Measurements from ENCODE around the gene GHRH. TPM values are rescaled to one million over a fixed set of nuclear protein-coding genes. Genes with fewer than 3 reads are reported as not detected.

GHRH gene
- total RNA-seq, 1 experiment from 2014 or later: not detected

DNA sequence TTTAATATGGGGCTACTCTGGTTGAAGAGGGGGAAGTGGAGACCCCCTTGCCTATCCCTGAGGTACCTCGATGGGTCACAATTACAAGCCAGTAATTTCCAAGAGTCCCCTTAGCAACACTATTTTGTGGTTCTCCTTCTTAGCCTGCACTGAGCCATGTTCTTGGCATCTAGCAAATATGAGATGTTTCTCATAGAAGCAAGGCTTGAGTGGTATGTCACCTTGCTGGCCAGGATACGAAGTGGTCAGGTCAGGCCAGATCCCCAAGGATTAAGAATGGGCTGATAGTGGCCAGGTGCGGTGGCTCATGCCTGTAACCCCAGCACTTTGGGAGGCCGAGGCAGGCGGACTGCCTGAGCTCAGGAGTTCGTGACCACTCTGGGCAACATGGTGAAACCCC, 2.1 kb upstream of the GHRH start:
- DNase-seq (ENCODE audit: low read depth): no peak

DNA sequence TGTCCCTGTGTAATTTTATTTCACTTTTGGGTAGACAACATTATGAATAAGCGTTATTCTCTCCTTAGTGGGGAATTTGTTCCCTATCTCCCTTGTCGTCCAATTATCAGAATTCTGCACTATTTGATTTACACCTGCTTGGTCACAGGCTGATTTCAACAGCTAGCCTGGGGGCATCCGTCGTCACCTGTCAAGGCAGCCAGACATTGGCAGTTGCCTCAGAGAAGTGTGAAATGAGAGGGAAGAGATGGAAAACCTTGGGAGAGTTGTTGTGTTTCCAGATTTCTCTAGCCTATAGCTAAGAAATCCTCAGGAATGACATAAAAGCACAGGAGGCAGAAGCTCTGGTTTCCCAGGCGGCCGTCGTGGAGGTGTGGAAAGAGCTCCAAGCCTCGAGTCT, 891 bp upstream of the GHRH start:
- DNase-seq (ENCODE audit: low read depth): no peak

DNA sequence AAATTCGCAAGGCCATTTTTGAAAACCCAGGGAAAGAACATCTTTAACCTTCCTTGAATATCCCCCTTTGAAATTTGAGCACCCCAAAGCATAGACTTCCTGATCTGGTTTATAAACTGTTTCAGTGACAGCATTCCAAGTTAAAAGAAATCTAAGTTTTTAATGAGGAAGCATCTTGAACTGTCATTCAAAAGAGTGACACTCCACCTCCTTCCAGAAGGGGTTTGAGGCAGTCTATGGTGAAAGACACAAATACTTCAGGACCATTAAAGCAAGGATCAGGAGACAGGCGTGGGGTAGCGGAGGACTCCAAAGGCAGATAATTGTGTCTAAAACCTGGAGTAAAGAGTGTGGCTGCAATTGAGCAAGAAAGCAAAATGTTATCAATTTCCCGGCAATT, 691 bp downstream of the GHRH start:
- no peak for DNase-seq (ENCODE audit: low read depth)

DNA sequence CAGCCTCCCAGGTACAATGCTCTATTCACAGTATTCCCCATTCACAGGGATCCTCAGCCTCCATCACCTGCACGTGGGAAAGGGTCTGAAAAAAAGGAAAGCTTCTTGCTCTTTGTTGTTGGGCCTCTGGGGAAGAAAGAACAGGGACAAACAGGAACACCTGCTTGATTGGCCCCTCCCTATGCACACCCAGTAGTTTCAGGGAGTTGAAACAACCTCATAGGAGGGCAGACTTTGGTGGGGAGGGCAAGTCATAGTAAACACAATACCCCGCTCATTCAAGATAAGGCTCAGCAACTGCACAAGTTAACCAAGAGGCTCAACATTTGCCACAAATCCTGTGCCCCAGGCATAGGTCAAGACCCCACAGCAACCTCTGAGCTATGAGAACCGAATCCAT, 1.7 kb downstream of the GHRH start:
- DNase-seq (ENCODE audit: low read depth): no peak

DNA sequence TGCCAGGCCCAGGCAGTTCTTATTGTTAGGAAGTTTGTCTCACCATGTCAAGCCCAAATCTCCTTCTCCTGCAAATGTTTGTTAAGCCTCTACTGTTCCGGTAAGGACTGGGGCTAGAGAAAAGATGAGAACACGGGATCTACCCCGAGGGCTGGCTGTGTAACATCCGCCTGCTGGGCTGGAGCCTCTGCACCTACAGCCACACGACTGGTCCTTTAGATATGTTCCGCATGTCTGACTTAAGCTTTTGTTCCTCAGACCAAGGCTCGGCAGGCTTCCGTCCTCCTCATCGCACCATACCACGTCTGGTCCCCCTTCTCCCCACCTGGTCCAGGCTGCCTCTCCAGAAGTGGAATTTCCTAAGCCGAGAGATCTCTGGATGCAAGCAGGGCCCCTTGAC, 2.6 kb downstream of the GHRH start:
- DNase-seq (ENCODE audit: low read depth): no peak

DNA sequence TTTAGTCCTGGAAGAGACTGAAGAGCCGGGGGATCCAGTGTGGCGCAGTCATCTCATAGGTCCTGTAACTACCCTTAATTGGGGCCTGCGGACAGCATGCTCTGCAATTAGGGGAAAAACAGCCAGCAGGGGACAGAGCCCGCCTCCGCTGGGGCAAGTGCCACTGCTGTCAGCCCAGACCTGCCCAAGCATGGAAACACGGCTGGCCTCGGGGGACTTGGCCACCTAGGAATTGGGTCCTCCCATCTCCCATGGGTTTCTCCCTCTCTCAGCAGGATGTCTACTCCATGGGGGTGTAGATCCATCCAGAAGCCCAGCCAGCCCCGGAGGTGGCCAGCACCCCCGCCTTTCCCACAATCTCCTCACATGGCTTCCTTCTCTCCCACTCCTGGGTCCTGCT, 3.6 kb downstream of the GHRH start:
- DNase-seq (ENCODE audit: low read depth): no peak

DNA sequence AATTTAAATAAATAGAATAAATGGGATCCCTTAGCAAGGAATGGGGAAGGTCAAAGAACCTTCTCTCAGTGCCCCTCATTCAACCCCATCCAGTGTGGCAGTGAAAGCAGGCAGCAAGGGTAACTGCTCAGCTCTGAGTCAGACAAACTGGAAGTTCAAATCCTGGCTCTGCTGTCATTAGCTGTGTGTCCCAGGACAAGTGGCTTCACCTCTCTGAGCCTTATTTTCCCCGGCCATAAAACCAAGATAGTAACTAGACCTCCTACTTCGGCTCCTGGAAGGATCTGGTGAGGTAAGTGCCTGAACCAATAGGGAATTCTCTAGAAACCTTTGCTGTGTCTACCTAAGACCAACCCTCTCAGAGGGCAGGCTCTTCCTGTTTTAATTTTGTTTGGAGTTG, 4.1 kb downstream of the GHRH start:
- DNase-seq (ENCODE audit: low read depth): no peak

DNA sequence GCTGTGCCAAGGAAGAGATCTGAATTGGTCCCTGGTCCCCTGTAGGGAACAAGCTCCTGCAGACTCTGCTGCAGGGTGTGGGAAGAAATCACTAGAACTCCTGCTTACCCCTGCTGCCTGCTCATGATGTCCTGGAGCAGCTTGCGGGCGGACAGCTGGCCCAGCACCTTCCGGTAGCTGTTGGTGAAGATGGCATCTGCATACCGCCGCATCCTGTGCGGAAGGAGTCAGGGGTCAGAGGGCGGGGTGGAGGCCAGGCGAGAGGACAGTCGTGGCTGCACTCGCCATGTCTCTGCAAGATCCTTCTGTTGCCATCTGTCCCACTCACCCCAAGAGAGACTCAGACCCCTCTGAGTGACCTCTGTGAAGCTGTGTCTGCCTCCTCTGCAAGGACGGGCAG, 5.3 kb downstream of the GHRH start:
- no peak for DNase-seq (ENCODE audit: low read depth)

DNA sequence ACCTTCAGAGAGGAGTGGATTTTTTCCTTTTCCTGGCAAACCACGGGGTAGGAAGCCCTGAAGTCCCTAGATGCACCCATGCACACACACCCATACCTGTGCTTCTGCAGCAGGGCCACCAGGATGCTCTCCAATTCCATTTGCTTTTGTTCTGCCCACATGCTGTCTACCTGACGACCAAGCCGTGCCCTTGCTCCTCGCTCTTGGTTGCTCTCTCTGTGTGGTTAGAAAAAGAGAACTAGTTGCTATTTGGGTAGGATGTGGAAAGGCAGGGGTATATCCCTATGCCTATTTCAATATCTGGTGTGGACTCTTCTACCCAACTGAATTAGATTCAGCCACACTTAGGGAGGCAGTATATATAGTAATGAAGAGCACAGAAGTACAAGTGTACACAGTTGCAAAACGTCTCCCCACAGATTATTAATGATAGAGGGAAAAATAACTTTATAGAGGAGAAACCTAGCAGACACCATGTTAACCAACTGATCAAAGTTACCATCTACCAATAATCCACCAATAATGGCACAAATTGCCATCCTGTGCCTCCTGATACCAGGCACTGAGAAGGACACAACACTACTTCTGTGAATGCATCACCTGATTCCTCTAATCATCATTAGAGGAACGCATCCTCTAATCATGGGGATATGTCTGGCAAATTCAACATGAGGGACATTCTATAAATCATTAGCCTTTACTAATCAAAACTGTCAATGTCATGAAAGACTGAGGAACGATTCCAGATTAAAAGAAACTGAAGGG, 7.3 kb downstream of the GHRH start:
- DNase-seq (ENCODE audit: low read depth): no peak

DNA sequence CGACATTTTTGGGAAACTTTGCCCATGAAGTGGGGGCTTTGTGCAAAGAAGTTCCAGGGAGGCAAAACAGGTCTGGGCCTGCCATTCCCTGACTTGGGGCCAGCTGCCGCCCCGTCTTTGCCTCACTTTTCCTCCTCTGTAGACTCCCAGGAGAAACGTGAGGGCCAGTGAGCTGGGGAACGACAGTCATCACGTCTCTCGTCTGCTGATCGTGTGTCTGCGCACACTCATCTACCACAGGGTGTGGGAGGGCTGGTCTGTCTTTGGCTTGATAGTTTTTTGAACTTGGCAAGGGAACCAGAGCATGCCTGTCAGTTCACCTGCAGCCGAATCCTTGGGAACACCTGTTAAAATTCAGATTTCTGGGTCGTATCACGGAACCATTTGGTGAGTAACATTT, 8.5 kb downstream of the GHRH start:
- no peak for DNase-seq (ENCODE audit: low read depth)

DNA sequence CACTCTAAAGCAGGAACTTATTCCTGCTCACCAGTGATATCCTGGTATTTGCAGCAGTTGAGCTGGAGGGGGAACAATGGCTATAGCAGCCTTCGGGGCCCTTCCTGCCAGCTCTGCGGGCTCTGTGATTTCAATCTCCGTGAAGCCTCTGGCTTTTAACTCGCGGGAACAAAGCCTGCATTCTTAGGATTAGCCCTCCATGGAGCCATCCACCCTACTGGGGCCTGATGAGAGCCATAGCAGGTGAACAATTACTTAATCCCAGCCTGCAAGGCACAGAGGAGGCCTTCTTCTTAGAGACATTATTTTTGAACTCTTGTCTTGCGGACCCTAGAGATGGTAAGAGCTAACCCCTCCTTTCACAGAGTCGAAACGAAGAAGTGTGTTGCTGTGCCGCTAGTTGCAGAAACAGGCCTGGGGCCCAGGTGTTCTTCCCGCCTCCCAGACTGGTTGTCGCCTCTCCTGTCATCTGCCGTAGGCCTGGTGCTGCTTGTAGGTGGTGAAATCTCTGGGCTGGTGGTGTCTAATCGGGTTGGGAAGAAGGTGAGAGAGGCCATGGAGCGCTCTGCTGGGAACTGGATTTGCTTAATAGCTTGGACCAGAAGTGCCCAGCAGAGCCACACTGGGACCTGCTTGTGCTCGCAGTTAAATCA, 9.7 kb downstream of the GHRH start:
- DNase-seq (ENCODE audit: low read depth): no peak

DNA sequence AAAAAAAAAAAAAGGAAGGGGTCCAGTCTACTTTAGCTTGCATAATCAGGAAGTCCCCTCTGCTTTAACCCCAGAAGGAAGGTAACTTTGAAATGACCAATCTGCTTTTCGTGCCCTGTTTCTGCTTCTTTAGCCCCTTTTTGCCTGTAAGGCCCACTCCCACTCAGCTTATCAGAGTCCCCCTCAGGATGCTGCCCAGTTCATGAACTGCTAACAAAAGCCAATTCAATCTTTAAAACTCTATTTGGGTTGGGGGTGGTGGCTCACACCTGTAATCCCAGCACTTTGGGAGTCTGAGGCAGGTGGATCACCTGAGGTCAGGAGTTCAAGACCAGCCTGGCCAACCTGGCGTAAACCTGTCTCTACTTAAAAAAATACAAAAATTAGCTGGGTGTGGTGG, 12.3 kb downstream of the GHRH start:
- no peak for DNase-seq (ENCODE audit: low read depth)

DNA sequence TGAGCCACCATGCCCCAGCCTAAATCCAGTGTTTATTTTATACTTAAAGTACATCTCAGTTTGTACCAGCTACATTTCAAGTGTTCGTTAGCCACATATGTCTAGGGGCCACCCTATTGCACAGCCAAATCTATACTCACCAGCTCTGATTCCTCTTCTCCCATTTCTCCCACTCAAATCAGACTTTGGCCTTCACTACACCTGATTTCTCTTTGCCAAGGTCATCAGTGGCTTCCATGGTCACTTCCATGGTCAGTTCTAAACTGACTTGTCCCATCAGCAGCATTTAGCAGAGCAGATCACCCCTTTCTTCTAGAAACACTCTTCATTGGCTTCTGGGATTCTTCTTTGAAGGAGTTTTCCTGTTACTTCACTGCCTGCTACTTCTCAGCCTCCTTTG, 14.1 kb downstream of the GHRH start:
- no peak for DNase-seq (ENCODE audit: low read depth)

DNA sequence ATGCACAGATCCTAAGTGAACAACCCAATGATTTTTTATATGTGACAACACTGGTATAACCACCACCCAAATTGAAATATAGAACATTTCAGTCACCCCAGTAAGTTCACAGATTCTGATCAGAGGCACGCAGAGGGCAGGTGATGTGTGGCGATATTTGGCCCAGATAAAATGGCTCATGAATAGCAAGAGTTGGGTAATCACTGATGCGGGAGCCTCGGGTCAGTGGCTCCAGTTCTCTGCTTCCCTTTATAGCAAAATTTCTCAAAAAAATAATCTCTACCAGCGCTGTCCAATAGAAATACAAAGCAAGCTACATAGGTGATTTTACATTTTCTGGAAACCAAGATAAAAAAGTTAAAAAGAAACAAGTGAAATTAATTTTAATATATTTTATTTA, 14.9 kb downstream of the GHRH start:
- no peak for DNase-seq (ENCODE audit: low read depth)

DNA sequence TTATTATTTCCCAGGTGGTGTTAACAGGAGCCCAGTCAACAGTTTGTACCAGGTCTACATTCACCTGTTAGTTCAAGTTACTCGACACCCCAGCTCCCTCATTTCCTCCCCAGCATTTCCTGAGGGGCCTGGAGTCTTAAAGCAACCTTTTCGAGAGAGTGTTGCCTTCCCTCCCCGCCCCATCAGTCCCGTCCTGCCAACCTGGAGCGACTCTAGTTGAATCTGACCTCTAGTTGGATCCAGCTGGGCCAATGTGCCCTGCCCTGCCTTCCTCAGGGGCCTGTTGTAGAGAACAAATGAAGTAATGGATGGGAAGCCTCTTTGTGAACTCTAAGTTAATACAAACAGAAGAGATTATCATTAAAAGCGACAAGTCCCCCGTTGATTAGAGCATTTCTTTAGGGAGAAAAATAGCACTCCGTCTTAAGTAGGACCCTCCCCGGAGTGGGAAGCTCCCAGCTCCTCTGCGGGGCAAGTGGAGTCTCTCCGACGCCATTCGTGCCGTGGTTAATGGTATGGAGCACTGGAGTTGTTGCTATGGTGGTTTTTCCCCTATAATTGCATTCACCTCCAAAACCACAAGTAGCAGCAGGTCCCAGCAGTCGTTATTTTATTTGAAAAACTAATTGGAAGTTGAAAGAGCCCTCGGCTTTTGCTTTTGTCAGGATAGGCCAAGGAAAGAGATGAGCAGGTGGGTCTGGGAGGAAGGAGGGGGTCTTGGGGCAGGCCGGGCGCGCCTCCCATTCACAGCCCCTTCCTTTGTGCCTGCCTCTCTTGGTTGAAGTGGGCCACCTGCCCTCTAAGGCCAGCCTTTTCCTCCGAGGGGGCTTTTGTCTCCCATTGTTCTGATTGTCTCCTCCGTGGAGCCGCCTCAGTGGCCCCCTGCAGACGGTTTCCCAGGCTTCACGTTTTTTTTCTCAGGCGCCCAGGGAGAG, 16.1 kb downstream of the GHRH start:
- DNase-seq (ENCODE audit: low read depth): no peak

DNA sequence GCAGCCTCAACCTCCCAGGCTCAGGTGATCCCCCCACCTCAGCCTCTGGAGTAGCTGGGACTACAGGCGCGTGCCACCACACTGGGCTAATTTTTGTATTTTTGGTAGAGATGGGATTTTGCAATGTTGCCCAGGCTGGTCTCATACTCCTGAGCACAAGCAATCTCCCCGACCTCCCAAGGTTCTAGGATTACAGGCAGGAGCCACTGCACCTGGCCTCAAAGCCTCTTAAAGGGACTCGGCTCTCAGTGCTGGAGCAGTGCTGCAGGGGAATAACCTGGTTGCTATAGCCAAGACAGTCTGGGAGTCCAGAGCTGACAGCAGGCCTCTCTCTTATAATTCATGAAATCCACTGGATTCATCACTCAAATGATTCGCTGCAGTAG, 17.0 kb downstream of the GHRH start:
- no peak for DNase-seq (ENCODE audit: low read depth)

DNA sequence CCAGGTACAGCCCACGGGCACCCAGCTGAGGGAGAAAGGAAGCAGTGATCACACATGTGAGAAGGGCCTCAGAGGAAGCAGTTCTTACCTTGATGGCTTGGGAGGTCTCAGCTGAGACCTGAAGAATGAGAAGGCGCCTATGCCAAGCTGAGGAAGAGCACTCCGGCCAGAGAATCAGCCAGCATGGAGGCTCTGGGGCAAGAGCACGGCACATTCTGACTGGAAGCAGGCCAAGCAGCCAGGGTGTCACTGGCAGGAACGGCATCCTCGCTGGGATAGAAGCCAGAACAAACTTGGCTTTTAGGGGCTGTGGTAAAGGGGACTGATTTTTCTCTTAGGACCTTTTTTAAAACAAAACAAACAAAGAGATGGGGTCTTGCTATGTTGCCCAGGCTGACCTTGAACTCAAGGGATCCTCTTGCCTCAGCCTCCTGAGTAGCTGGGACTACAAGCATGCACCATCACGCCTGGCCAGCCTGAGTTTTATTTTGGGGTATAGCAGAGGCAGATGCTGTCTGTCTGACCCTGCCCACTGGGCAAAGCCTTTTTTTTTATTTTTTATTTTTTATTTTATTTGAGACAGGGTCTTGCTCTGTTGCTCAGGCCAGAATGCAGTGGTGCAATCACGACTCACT, 17.6 kb downstream of the GHRH start:
- no peak for DNase-seq (ENCODE audit: low read depth)

DNA sequence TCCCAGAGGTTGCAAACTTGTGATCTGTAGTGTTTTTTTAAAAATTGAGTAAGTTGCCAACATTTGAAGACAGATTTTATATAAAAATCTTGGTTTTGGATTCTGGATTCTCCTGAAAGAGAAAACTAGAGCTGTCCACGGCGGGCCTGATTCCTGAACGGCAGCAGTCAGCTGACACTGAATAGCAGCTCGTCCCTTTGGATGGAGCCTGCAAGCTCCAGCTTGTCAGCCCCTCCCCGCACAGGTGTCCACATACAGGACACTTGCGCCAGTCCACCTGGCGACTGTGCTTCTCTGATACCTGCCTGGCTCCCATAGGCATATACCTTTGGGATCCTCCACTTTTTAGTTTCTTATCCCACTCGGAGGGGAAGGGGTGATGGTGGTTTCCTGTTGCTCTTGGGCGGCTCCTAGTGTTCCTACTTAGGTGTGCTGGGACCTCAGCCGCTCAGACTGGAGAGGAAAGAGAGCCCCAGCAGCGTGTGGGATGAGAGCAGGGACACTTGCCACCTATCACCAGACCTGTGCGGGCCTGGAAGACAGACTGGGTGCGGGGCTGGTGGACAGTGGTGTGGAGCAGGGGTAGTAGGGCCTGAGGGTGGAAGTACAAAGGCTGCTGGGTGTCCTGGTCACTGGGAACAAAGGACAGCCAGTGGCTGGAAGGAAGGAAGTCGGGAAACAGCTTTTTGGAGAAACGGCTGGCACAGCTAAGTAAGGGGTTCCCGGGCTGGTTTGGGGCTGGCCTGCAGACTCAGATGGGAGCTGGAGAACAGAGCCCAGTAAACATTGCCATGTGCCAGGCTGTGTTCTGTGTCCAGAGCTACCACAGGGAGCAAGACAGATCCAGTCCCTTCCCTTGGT, 18.3 kb downstream of the GHRH start:
- no peak for DNase-seq (ENCODE audit: low read depth)

DNA sequence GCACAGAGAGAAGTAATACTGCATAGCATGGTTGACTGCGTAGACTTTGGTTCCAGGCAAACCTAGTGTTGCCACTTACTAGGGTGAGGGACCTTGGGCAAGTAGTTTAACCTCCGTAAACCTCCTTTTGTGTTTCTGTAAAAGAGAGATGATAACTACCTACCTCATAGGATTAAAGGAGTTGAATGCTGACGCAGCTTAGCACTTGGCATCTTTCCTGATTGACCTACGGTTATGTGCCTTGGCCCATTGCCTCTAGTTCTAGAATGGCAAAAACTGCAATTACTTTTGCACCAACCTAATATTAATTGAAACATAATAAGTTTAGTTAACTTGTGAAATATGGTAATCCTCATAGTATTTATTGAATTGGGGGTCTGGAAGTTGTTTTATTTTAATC, 19.1 kb downstream of the GHRH start:
- DNase-seq (ENCODE audit: low read depth): no peak

DNA sequence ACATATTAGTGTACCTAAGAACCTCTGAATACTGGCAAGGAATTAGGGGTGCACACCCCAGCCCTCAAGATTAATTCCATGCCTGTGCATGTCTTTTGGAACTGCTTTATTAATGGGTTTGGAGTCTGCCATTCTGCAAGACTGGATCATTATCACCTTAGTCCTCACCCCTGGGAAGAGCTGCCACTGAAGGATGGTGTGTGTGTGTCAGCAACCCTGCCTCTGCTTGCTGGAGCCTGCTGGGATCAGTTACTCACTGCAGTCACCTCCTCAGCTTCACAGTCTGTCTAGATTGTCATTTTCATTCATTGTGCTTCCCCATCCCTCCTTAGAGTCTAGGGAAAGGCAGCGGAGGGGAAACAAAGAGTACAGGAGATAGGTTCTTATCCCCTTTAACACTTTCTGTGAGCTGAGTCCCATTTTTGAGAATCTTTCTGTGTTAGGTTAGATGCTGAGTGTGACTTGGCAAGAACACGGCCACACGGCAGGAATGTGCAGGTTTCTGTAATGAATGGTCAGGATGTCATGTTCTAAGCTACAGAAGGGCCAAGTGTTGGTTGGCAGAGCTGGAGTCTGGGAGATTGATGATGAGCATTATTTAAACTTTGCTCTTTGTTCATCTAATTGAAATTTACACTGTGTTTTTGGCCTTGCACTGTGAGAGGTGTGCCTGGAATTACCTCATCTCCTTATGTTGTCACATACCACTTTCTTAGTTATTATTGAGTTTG, 21.1 kb downstream of the GHRH start:
- DNase-seq (ENCODE audit: low read depth): no peak

Data from M059J (cell line).